ENCODE results near the gene AGPAT3. TPM values are rescaled to one million over a fixed set of nuclear protein-coding genes. Genes with fewer than 3 reads are reported as not detected.
"Not testable (repeated sequence)": the region's sequence is repeated elsewhere in the genome, so short reads cannot be mapped to it uniquely, and the experiment has no call there.

AGPAT3 gene, protein sequence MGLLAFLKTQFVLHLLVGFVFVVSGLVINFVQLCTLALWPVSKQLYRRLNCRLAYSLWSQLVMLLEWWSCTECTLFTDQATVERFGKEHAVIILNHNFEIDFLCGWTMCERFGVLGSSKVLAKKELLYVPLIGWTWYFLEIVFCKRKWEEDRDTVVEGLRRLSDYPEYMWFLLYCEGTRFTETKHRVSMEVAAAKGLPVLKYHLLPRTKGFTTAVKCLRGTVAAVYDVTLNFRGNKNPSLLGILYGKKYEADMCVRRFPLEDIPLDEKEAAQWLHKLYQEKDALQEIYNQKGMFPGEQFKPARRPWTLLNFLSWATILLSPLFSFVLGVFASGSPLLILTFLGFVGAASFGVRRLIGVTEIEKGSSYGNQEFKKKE
- total RNA-seq (2014; rRNA removed; shearing (Covaris generic); ENCODE audit: low replicate concordance): 29.0 and 56.9 TPM in 2 replicates

DNA sequence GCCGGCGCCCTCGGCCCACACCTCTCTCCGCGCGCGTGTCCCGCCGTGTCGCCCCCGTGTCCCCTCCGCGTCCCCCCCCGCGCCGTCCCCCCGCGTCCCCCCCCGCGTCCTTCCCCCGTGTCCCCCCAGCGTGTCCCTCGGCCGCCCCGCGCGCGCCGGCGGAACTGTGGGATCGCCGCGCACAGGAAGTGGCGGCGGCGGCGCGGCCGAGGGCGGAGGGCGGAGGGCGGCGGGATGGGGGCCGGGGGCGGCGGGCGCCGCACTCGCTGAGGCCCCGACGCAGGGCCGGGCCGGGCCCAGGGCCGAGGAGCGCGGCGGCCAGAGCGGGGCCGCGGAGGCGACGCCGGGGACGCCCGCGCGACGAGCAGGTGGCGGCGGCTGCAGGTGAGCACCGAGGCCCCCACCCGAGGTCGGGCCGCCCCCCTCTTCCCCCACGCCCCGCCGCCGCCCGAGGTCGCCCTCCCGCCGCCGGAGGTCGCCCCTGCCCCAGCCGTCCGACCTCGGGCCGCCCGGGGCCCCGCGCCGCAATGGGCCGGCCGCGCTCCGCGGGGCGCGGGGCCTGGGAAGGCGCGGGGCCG, at the start of gene AGPAT3:
AGPAT3 (plus strand) TSS at position 262 of the 578 bp plus-strand sequence. CDS start 94,459 bp downstream, outside the sequence.
- no peak for DNase-seq (ENCODE audit: low read depth)
- in situ Hi-C loops (cut with HindIII; ENCODE audit: low pct_unique_long_range_greater_than_20kb, low sequenced_read_pairs): no loop called here

DNA sequence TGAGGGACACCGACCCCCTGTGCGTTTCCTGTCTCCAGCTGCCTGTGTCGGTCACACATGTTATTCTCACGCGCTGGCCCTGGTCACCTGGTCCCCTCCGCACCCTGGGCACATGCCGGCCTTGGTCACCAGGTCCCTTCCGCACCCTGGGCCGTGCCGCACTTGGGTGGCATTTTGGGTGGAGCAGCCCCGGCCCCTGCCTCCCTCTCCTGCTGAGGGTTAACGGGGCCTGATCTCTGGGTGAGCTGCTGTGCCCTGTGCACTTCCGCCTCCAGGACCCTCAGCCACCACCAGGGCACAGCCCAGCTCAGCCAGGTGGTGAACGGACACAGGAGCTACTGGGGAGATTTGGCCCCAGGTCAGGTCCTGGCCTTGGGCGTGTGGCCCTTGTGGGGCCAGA, 49.0 kb upstream of the AGPAT3 start:
- in situ Hi-C loops (cut with HindIII; ENCODE audit: low pct_unique_long_range_greater_than_20kb, low sequenced_read_pairs): no loop called here
- no peak for DNase-seq (ENCODE audit: low read depth)

DNA sequence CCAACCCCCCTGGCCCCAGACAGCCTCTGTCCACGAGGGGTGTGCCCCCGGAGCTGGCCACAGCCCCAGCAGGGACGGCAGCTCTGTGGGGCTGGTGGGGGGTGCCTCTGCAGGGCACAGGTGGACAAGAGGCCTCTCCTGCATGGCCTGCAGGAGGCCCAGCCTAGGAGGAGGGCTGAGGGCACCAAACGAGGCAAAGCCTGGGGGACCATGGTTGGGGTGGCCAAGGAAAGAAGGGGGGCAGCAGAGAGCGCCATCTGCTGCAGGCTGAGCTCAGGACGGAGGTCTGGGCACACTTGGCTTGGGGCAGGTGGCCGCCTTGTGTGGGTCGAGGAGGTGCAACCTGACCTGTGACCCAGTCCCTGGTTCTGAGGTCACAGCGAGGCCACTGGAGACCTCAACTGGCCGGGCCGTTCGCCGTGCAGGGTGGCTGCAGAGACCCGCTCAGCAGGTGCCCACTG, 48.4 kb upstream of the AGPAT3 start:
- DNase-seq (ENCODE audit: low read depth): no peak
- in situ Hi-C loops (cut with HindIII; ENCODE audit: low pct_unique_long_range_greater_than_20kb, low sequenced_read_pairs): no loop called here

DNA sequence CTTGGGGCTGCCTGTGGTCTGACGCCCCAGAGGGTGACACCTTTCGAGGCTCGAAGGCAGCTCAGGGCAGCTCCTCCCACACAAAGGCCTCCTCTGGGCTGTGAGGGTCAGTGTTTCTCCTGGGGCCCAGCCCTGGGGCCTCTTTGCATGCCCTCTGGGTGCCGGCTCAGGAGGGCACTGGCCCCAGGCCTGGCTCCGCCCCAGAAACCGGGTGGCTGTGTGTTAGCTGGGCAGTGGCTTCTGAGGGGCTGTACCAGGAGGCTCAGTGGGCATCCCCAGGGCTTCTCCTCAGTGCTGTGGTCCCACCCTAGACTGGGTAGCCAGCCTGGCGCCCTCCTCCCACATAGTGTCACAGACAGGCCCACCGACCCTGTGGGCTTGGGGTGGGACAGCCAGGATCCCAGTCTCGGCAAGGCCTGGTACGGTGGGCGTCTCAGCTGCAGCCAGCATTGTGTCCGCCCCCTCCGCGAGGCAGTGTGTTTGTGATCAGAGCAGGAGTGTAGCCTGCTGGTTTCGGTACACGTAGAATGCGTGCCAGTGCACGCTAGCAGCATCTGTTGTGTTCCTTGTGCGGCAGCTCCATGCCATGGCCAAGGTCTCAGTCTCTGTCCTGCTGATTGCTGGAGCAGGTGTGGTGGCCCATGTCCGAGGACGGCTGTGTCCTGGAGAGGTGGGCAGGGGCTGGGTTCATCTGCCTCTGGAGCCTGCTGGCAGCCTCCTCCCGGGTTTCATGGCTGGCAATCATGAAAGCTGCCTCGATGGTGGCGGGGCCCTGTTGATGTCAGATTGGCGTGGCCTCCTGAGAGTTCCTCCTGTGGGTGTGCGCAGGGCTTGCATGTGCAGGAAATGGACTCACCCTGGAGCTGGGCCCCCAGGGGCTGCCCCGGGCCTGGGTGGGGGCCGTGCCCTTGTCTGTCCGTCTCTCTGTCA, 47.6 kb upstream of the AGPAT3 start:
- no peak for DNase-seq (ENCODE audit: low read depth)
- in situ Hi-C loops (cut with HindIII; ENCODE audit: low pct_unique_long_range_greater_than_20kb, low sequenced_read_pairs): no loop called here

DNA sequence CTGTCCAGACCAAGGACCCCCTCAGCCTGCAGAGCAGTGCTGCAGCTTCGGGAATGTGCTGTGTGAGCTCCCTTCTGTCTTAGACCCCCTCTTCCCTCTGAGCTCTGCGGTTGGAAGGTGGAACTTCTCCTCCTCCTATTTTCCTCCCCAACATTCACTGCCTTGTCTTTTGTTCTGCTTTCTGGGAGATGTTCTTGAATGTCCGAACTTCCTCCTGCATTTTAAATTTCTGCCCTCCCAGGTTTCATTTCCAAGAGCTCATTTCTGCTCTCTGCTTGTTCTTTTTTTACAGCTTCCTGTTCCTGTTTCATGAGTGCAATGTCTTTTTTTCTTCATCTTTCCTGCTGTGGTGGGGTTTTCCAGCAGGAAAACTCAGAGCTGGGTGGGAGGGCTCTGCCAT, 46.3 kb upstream of the AGPAT3 start:
- DNase-seq (ENCODE audit: low read depth): no peak
- in situ Hi-C loops (cut with HindIII; ENCODE audit: low pct_unique_long_range_greater_than_20kb, low sequenced_read_pairs): no loop called here

DNA sequence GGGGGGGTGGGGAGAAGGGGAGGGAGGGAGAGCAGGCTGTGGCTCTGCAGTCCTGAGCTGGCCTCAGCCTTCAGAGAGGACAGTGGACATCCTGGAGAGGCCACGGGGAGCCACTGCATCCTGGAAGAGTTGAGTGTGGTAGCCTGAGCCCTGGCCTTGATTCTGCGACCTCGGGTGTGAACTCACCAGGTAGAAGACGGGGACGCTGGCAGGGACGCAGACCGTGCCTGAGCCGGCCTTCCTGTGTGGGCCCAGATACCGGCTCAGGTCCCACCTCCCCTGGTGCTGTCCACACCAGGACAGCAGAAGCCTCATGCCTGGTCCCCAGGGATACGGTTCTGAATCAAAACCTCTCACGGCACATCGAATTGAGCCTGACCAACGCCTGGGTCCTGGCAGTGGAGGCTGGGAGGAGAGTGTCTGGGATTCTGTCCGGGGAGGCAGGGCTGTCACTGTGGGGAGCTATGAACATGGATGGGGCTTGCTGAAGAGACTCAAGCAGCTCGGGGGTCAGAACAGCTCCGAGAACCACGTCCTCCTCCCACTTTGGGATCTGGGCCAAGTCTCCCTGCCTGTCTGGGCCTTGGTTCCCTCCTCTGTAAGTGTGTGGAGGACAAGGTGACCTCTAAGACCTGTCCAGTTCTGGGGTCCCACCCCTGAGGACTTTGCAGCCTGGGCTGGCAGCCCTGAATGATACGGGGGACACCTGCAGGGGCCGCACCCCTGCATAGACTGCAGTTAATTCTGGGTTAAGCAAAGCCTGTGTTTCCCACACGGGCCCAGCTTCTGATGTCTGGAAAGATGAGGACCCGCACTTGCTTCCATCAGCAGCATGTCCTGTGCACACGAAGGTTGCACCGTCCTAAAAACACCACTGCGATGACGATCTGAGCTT, 45.3 kb upstream of the AGPAT3 start:
- DNase-seq (ENCODE audit: low read depth): no peak
- in situ Hi-C loops (cut with HindIII; ENCODE audit: low pct_unique_long_range_greater_than_20kb, low sequenced_read_pairs): no loop called here

DNA sequence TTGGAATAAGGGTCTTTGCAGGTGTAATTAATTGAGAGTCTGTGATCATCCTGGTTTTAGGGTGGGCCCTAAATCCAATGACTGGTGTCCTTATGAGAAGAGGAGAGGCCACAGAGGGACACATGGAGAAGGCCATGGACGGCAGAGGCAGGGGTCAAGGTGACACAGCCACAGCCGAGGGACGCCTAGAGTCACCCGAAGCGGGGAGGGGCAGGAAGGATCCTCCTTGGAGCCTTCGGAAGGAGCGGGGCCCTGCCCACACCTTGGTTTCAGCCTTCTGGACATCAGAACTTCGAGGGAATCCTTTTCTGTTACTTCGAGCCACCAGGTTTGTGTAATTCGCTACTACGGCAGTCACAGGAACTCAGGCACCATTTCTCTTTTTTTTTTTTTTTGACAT, 44.6 kb upstream of the AGPAT3 start:
- in situ Hi-C loops (cut with HindIII; ENCODE audit: low pct_unique_long_range_greater_than_20kb, low sequenced_read_pairs): no loop called here
- no peak for DNase-seq (ENCODE audit: low read depth)

DNA sequence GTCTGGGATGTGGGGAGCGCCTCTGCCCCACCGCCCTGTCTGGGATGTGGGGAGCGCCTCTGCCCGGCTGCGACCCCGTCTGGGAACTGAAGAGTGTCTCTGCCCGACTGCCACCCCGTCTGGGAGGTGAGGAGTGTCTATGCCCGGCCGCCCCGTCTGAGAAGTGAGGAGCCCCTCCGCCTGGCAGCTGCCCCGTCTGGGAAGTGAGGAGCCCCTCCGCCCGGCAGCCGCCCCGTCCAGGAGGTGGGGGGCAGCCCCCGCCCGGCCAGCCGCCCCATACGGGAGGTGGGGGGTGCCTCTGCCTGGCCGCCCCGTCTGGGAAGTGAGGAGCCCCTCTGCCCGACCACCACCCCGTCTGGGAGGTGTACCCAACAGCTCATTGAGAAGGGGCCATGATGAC, 42.9 kb upstream of the AGPAT3 start:
- DNase-seq (ENCODE audit: low read depth); in situ Hi-C loops (cut with HindIII; ENCODE audit: low pct_unique_long_range_greater_than_20kb, low sequenced_read_pairs): not testable (repeated sequence)

DNA sequence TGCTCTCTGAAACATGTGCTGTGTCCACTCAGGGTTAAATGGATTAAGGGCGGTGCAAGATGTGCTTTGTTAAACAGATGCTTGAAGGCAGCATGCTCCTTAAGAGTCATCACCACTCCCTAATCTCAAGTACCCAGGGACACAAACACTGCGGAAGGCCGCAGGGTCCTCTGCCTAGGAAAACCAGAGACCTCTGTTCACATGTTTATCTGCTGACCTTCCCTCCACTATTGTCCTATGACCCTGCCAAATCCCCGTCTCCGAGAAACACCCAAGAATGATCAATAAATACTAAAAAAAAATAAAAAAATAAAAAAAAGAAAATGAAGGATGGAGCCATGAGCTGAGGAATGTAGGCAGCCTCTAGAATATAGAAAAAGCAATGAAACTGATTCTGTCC, 42.3 kb upstream of the AGPAT3 start:
- in situ Hi-C loops (cut with HindIII; ENCODE audit: low pct_unique_long_range_greater_than_20kb, low sequenced_read_pairs); DNase-seq (ENCODE audit: low read depth): not testable (repeated sequence)

DNA sequence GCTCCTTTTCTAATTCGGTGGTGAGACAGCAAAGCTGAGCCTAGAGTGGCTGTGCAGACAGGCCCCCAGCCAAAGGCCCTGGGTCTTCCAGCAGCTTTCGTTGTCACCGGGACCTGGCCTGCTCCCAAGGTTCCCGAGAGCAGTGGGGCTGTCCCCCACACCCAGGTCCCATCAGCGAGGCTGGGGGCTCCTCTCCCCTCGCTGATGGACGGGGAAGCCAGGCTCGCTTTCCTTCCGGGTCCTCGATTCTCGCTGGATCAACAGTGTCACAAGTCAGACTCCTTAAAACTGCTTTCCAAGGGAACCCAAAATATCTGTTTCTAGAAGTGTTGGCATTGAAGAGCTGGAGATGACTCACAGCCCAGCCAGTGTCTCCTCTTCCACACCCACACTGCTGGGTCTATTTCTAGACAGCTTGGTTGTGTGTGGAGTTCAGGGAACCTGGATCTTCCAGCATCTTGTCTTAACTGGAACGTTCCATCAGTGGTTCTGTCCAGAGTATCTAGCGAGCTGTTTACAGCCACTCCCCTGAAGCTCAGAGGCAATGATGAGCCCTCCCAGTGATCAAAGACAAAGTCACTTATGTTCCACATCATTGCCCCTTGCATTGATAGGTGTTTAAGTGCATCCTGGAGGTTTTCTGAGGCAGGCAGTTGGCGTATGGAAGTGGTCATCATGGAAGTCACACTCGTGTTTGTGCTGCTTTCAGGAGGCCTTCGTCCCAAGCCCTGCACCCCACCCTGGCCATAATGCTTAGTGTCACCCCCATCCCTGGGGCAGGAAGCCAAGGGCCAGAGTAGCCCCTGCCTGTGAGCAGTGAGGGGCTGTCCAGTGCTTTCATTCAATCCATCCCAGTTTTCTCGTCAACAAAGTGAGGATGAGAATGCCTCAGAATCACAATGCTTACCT, 40.4 kb upstream of the AGPAT3 start:
- no peak for DNase-seq (ENCODE audit: low read depth)
- in situ Hi-C loops (cut with HindIII; ENCODE audit: low pct_unique_long_range_greater_than_20kb, low sequenced_read_pairs): no loop called here

DNA sequence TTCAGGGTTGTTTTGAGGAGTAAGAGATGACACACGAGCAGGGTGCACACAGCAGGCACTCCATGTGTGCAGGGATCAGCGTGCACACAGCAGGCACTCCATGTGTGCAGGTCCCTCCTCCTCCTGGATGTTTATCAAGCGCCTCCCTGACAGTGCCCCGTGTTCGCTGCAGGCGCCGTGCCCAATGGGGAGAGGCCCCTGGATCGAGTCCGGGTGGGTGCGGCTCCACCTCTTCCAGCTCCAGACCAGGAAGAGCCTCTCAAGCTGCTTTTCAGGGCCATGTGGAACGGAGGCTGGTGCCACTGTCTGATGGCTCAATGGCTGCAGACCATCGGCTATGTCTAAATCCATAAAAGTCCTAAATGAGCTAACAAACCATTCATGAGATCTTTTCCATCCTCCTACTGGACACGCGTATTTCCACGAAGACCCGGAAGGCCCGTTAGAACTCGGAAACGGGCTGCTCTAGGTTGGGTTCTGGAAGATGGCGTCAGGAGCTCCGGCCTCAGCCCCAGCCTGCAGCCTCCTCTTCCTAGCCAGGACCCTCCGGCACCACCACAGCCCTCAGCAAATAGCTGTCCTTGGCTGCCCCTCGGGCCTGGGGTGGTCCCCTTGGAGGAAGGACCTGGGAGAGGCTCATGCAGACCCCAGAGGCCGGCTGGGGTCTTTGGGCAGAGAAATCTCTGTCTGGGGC, 39.6 kb upstream of the AGPAT3 start:
- DNase-seq (ENCODE audit: low read depth): no peak
- in situ Hi-C loops (cut with HindIII; ENCODE audit: low pct_unique_long_range_greater_than_20kb, low sequenced_read_pairs): no loop called here

DNA sequence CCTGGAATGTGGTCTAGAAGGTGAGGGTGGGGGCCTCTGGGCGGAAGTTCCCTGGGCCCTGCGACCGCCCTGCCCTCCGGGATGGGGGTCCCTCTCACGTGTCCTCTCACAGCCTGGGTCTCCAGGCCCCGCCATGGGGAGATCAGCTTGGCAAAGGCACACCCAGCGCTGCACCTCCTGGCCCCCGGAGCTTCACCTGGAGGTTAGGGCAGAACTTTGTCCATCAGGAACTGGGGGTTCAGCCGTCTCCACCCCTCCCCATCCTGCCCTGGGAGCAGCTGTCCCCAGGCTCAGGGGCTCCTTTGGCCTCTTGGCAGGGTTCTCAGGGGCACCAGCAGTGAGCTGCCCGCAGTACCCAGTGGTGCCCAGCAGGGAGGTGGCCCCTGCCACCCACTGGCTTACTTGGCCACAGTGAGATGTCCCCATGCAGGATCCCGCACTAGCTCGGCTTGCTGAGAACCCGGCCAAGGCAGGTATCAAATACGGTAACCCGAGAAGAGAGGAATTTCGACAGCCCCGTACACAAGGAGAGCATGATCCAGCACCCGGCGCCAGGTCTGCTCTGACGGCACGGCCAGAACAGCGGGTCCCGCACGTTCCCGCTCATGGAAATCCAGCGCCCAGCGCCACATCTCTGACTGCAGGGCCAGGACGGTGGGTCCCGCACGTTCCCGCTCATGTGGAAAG, 38.9 kb upstream of the AGPAT3 start:
- in situ Hi-C loops (cut with HindIII; ENCODE audit: low pct_unique_long_range_greater_than_20kb, low sequenced_read_pairs): no loop called here
- no peak for DNase-seq (ENCODE audit: low read depth)

DNA sequence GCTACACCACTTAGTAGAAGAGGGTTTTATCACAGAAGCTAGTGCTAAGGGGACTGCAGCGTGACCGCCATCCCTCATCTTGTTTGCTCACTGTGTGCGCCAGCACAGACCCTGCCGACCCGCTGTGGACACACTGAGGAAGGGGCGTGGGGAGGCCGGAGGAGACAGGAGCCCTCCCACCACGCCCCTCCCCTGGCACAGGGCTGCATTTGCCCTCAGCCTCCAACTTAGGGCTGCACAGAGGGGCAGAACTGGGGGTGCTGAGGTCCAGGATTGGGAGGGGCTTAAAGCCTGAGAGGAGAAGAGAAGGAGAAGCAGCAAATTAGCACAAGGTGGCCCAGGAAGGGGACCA, 38.4 kb upstream of the AGPAT3 start:
- DNase-seq (ENCODE audit: low read depth): no peak
- in situ Hi-C loops (cut with HindIII; ENCODE audit: low pct_unique_long_range_greater_than_20kb, low sequenced_read_pairs): no loop called here

DNA sequence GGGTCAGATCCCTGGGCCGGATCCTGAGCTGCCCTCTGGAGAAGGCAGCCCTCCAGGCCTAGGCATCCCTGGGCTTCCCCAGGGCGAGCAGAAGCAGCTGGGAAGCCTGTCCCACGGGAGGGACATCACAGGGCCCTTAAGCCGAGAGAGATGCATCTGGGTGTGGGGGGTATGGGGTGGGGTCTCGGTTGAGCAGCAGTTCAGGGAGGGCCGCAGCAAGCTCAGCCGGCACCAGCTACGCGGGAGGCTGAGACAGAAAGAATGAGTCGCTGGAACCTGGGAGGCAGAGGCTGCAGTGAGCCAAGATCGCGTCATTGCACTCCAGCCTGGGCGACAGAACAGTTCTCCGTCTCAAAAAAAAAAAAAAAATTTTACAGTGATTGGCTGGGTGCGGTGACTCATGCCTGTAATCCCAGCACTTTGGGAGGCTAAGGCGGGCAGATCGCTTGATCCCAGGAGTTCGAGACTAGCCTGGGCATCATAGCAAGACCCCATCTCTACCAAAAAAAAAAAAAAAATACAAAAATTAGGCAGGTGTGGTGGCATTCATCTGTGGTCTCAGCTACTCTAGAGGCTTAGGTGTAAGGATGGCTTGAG, 37.9 kb upstream of the AGPAT3 start:
- peak; percentile 67 for DNase-seq (ENCODE audit: low read depth)
- in situ Hi-C loops (cut with HindIII; ENCODE audit: low pct_unique_long_range_greater_than_20kb, low sequenced_read_pairs): no loop called here

DNA sequence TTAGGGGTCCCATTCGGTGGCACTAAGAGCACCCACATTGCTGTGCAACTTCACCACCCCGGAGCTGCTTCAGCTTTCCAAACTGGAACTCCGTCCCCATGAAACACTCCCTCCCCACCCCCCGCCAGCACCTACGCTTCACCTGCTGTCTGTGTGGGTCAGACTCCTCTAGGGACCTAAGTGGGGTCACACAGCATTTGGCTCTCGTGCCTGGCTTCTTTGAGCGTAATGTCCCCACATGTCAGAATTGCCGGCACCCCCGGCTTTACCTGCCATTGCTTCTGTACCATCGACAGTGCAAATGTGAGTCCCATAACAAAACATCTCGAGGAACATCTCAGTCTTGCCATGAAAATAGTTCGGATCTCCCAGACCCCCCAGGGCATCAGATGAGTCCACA, 35.9 kb upstream of the AGPAT3 start:
- no peak for DNase-seq (ENCODE audit: low read depth)
- in situ Hi-C loops (cut with HindIII; ENCODE audit: low pct_unique_long_range_greater_than_20kb, low sequenced_read_pairs): no loop called here
